ENCODE data around the gene FCHSD2.
A peak's percentile ranks its signal among the peaks of the same experiment; 100 is the strongest.
"Not testable (repeated sequence)": the region's sequence is repeated elsewhere in the genome, so short reads cannot be mapped to it uniquely, and the experiment has no call there.

The FCHSD2 gene

GRCh38 chr11:73141309-73142127, 600 bp downstream of the FCHSD2 start:
- no peak for DNase-seq (ENCODE audit: low read depth)
- peak overlapping the region; percentile 62 for H3K4me3 ChIP-seq (ENCODE audit: low read depth, low read length)
- TF ChIP-seq CTCF (IDR thresholded peaks at IDR 0.05; ENCODE audit: control insufficient read depth, extremely low read depth, insufficient read depth), result 0 out of 2 replicates have a peak, but pooled peaks have one; percentile 2

GRCh38 chr11:73141031-73141308, 1.1 kb downstream of the FCHSD2 start:
- no peak for TF ChIP-seq CTCF (IDR thresholded peaks at IDR 0.05; ENCODE audit: control insufficient read depth, extremely low read depth, insufficient read depth)
- DNase-seq (ENCODE audit: low read depth), result no peak
- peak overlapping the region; percentile 62 for H3K4me3 ChIP-seq (ENCODE audit: low read depth, low read length)

- DNase-seq (ENCODE audit: low read depth), result no peak
- no peak overlapping the region for H3K4me3 ChIP-seq (ENCODE audit: low read depth, low read length)
- TF ChIP-seq CTCF (IDR thresholded peaks at IDR 0.05; ENCODE audit: control insufficient read depth, extremely low read depth, insufficient read depth), result no peak
Measured at GRCh38 chr11:73140213-73141030, 1.7 kb downstream of the FCHSD2 start.

GRCh38 chr11:73139476-73140198, 2.5 kb downstream of the FCHSD2 start:
- DNase-seq (ENCODE audit: low read depth), result no peak
- H3K4me3 ChIP-seq (ENCODE audit: low read depth, low read length), result no peak overlapping the region
- no peak for TF ChIP-seq CTCF (IDR thresholded peaks at IDR 0.05; ENCODE audit: control insufficient read depth, extremely low read depth, insufficient read depth)

GRCh38 chr11:73137944-73138274, 4.2 kb downstream of the FCHSD2 start:
- no peak overlapping the region for H3K4me3 ChIP-seq (ENCODE audit: low read depth, low read length)
- no peak for TF ChIP-seq CTCF (IDR thresholded peaks at IDR 0.05; ENCODE audit: control insufficient read depth, extremely low read depth, insufficient read depth)
- DNase-seq (ENCODE audit: low read depth), result no peak

GRCh38 chr11:73137262-73137943, 4.7 kb downstream of the FCHSD2 start:
- TF ChIP-seq CTCF (IDR thresholded peaks at IDR 0.05; ENCODE audit: control insufficient read depth, extremely low read depth, insufficient read depth), result no peak
- no peak for DNase-seq (ENCODE audit: low read depth)

GRCh38 chr11:73136722-73137121, 5.4 kb downstream of the FCHSD2 start:
- not testable (repeated sequence) for DNase-seq (ENCODE audit: low read depth); H3K4me3 ChIP-seq (ENCODE audit: low read depth, low read length)

More at GRCh38 chr11:73137262-73137943, 4.7 kb downstream of the FCHSD2 start:
- H3K4me3 ChIP-seq (ENCODE audit: low read depth, low read length), result no peak overlapping the region

Data from LNCaP clone FGC (cell line).